HL-60 (cell line): ENCODE results near the gene ENO3.

ENCODE experiments used
- GABPA ChIP-seq: IDR thresholded peaks from 2 replicates; pipeline ENCODE4 v1.6.1; 2012; ENCODE audit warnings: low read depth
- POLR2AphosphoS5 ChIP-seq: IDR thresholded peaks from 2 replicates; pipeline ENCODE4 v1.6.1; 2012; ENCODE audit warnings: low read depth
- SPI1 ChIP-seq: IDR thresholded peaks from 2 replicates; pipeline ENCODE4 v1.6.1; 2012; ENCODE audit warnings: low read depth, mild to moderate bottlenecking, borderline replicate concordance
- TF ChIP-seq, protein P1 (sequence below): IDR thresholded peaks from one replicate; pipeline ENCODE4 v1.5.1; 2011; ENCODE audit warnings: low read length, control low read depth, inconsistent platforms; ENCODE audit not compliant: insufficient read depth
- TF ChIP-seq, protein P2 (sequence below): IDR thresholded peaks from 2 replicates; pipeline ENCODE4 v1.6.1; 2012; ENCODE audit warnings: low read depth; ENCODE audit not compliant: insufficient replicate concordance

DNA sequence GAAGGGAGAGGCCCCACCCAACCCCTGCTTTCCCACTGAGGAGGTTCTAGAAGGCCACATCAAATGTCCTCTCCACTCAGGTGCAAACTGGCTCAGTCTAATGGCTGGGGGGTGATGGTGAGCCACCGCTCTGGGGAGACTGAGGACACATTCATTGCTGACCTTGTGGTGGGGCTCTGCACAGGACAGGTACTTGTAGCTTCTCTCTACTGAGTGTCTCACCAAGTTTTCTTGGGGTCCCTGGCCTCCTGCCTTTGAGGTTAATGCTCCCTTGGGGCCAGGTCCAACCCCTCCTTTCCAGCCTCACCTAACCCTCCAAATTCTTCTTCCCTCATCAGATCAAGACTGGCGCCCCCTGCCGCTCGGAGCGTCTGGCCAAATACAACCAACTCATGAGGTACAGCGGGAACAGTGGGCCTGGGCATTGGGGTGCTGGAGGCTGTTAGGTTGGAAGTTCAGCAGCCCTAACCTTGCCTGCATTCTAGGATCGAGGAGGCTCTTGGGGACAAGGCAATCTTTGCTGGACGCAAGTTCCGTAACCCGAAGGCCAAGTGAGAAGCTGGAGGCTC, 5.7 kb downstream of the ENO3 start:
- TF ChIP-seq, protein P1, sequence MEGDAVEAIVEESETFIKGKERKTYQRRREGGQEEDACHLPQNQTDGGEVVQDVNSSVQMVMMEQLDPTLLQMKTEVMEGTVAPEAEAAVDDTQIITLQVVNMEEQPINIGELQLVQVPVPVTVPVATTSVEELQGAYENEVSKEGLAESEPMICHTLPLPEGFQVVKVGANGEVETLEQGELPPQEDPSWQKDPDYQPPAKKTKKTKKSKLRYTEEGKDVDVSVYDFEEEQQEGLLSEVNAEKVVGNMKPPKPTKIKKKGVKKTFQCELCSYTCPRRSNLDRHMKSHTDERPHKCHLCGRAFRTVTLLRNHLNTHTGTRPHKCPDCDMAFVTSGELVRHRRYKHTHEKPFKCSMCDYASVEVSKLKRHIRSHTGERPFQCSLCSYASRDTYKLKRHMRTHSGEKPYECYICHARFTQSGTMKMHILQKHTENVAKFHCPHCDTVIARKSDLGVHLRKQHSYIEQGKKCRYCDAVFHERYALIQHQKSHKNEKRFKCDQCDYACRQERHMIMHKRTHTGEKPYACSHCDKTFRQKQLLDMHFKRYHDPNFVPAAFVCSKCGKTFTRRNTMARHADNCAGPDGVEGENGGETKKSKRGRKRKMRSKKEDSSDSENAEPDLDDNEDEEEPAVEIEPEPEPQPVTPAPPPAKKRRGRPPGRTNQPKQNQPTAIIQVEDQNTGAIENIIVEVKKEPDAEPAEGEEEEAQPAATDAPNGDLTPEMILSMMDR, result no peak
- TF ChIP-seq, protein P2, sequence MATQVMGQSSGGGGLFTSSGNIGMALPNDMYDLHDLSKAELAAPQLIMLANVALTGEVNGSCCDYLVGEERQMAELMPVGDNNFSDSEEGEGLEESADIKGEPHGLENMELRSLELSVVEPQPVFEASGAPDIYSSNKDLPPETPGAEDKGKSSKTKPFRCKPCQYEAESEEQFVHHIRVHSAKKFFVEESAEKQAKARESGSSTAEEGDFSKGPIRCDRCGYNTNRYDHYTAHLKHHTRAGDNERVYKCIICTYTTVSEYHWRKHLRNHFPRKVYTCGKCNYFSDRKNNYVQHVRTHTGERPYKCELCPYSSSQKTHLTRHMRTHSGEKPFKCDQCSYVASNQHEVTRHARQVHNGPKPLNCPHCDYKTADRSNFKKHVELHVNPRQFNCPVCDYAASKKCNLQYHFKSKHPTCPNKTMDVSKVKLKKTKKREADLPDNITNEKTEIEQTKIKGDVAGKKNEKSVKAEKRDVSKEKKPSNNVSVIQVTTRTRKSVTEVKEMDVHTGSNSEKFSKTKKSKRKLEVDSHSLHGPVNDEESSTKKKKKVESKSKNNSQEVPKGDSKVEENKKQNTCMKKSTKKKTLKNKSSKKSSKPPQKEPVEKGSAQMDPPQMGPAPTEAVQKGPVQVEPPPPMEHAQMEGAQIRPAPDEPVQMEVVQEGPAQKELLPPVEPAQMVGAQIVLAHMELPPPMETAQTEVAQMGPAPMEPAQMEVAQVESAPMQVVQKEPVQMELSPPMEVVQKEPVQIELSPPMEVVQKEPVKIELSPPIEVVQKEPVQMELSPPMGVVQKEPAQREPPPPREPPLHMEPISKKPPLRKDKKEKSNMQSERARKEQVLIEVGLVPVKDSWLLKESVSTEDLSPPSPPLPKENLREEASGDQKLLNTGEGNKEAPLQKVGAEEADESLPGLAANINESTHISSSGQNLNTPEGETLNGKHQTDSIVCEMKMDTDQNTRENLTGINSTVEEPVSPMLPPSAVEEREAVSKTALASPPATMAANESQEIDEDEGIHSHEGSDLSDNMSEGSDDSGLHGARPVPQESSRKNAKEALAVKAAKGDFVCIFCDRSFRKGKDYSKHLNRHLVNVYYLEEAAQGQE, result no peak
- no peak for TF ChIP-seq POLR2AphosphoS5
- TF ChIP-seq GABPA, result no peak
- no peak for TF ChIP-seq SPI1
